A549 (cell line): ENCODE data around the gene MCTP1.

Experiments used
- CTCF ChIP-seq: fragments of >200 bp; sonication (Bioruptor Twin); formaldehyde crosslinking; IDR thresholded peaks from 3 replicates; pipeline ENCODE4 v1.5.1; 2016
- ELK1 ChIP-seq: fragments of 150-350 bp; IDR thresholded peaks from 2 replicates; pipeline ENCODE4 v1.6.1; 2014; ENCODE audit warnings: low read depth, mild to moderate bottlenecking, low read length
- FOSB ChIP-seq: fragments of 250-450 bp; sonication (Bioruptor Pico); IDR thresholded peaks from 2 replicates; pipeline ENCODE4 v1.5.0; 2020; ENCODE audit warnings: mild to moderate bottlenecking, moderate library complexity
- HDAC2 ChIP-seq: fragments of 200-600 bp; sonication (generic); IDR thresholded peaks from 2 replicates; pipeline ENCODE4 v1.6.1; 2016
- HOXB13 ChIP-seq: fragments of 250-450 bp; sonication (Bioruptor Pico); IDR thresholded peaks from 2 replicates; pipeline ENCODE4 v1.5.0; 2020; ENCODE audit warnings: low read depth, mild to moderate bottlenecking, moderate library complexity
- MAX ChIP-seq: IDR thresholded peaks from 2 replicates; pipeline ENCODE4 v1.6.1; 2012
- PHF8 ChIP-seq: fragments of 200-600 bp; sonication (generic); IDR thresholded peaks from 2 replicates; pipeline ENCODE4 v1.6.1; 2016; ENCODE audit warnings: low read depth, mild to moderate bottlenecking, antibody characterized with exemption, moderate library complexity, borderline replicate concordance
- POLR2A ChIP-seq: IDR thresholded peaks from 2 replicates; pipeline ENCODE4 v1.6.1; 2012; ENCODE audit warnings: mild to moderate bottlenecking, low read length
- RCOR1 ChIP-seq: fragments of 150-350 bp; IDR thresholded peaks from 2 replicates; pipeline ENCODE4 v1.6.1; 2014; ENCODE audit warnings: antibody characterized with exemption, low read length, low read depth
- REST ChIP-seq: fragments of 200-600 bp; sonication (generic); IDR thresholded peaks from 2 replicates; pipeline ENCODE4 v1.6.1; 2016; ENCODE audit warnings: antibody characterized with exemption, mild to moderate bottlenecking, moderate library complexity
- TFCP2L1 ChIP-seq: fragments of 250-450 bp; sonication (Bioruptor Pico); IDR thresholded peaks from 2 replicates; pipeline ENCODE4 v1.5.0; 2021; ENCODE audit warnings: mild to moderate bottlenecking
- ZSCAN20 ChIP-seq: fragments of 250-450 bp; sonication (Bioruptor Pico); IDR thresholded peaks from 2 replicates; pipeline ENCODE4 v1.8.0; 2022; ENCODE audit warnings: mild to moderate bottlenecking, moderate library complexity

- TF ChIP-seq HOXB13 (CRISPR knock-in tag) (no peak), POLR2A (no peak), HDAC2 (no peak), CTCF (no peak), RCOR1 (no peak), ZSCAN20 (no peak), REST (no peak), MAX (no peak), FOSB (CRISPR knock-in tag) (no peak), TFCP2L1 (no peak), PHF8 (no peak), ELK1 (no peak)
Observed at GRCh38 chr5:95080030-95080429, 204.9 kb downstream of the MCTP1 start.
